ENCODE measurements around the gene SF3B5.
"Not testable (repeated sequence)": the region's sequence is repeated elsewhere in the genome, so short reads cannot be mapped to it uniquely, and the experiment has no call there.

- not testable (repeated sequence) for TF ChIP-seq CTCF, POLR2A (IDR thresholded peaks at IDR 0.05)
These were observed 50.4 kb downstream of the SF3B5 start for GRCh38 chr6:144044989-144045388.

All from uterus (tissue), 2 donors.